NCI-H2196 (cell line): ENCODE results near the gene PAX4.
A peak's percentile ranks its signal among the peaks of the same experiment; 100 is the strongest.
"Not testable (repeated sequence)": the region's sequence is repeated elsewhere in the genome, so short reads cannot be mapped to it uniquely, and the experiment has no call there.

Source experiments
- DNase-seq: peaks from one replicate; lab custom pipeline; 2025; ENCODE audit not compliant: unreplicated experiment; lab: John Stamatoyannopoulos, UW

PAX4 gene

DNA sequence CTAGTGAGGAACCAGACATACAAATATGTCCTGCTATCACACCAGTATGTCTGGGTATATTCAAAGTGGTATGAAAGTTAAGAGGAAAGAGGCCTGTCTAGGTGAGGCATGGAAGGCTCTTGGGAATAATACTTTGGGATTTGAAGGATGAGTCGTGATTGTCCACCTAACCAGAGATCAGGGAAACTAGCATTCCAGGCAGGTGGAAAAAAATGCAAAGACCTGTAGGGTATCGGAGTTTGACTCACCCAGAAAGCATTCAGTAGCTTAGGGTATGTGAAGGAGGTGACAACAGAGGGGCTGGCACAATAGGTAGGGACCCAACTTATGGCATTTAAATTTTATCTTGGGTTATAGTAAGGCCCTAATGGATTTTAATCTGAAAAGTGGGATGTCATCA, 31.6 kb downstream of the PAX4 start:
- no peak for DNase-seq

DNA sequence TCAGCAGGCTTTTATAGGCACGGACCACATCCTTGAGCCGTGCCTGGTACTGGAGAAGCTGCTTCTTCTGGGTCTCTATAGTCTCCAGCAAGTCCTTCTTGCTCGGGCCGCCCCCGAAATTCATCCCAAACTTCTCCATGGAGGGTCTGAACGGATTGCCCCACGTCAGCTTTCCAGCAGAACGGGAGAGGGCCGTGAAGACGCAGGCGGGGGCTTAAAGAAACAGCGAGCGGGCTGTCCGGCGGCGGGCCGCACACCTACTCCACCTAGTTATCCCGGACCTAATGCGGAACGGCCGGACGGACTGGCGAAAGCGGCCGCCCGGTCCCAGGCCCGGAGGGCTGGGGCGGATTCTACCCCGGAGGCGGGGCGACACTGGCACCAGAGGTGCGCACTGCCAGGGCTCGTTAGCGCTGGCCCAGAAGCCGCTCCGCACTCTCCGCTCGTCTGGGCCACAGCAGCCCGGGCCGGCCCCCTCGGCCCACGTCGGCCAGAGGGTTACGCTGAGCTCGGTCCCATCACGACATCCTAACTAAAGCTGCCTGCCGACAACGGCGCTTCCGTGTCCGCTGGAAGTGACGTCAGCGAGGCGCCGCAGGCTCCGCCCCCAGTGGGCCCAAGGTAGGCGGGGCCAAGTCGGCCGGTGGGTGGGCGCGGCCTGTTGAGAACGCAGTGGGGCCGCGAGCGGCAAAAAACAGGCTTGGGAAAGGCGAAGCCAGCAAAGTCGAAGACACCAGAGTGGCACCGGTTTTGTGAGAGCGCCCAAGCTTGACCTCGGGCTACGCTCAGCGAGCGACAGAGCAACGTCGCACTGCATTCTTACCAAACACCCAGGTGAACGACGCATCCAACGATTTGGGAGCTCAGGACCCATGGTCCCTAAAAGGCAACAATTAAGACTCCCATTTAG, 32.6 kb downstream of the PAX4 start, which contains the start of gene GCC1:
TSS of gene GCC1 (minus strand) at position 553 of the 910 bp plus-strand sequence. CDS start at position 139, 414 bp downstream.
- peak; percentile 86 for DNase-seq

GRCh38 chr7:127584648-127585043, 33.3 kb downstream of the PAX4 start:
- DNase-seq = no peak

GRCh38 chr7:127582361-127582760, 35.6 kb downstream of the PAX4 start:
- peak; percentile 15 for DNase-seq

DNA sequence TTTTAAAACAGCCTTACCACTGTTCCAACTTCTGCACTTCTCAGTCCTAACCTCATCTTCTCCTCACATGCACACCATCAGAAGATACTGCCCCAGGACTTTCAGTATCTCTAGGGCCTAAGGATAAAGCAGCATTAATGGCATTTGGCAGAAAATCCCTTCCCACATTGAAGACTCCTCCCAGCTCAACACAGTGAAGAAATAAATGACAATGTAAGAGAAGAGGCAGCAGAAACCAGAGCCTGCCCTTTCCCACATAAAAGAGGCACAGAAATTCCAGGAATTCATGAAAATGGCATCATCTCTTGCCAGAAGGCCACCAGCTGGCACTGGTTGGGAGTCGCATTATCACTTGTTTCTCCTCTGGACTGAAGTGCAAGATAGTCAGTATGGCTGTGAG, 36.2 kb downstream of the PAX4 start:
- DNase-seq = no peak

- DNase-seq = no peak
These were observed 37.3 kb downstream of the PAX4 start for GRCh38 chr7:127580612-127581011.

GRCh38 chr7:127578711-127579275, 39.1 kb downstream of the PAX4 start:
- DNase-seq = no peak

DNA sequence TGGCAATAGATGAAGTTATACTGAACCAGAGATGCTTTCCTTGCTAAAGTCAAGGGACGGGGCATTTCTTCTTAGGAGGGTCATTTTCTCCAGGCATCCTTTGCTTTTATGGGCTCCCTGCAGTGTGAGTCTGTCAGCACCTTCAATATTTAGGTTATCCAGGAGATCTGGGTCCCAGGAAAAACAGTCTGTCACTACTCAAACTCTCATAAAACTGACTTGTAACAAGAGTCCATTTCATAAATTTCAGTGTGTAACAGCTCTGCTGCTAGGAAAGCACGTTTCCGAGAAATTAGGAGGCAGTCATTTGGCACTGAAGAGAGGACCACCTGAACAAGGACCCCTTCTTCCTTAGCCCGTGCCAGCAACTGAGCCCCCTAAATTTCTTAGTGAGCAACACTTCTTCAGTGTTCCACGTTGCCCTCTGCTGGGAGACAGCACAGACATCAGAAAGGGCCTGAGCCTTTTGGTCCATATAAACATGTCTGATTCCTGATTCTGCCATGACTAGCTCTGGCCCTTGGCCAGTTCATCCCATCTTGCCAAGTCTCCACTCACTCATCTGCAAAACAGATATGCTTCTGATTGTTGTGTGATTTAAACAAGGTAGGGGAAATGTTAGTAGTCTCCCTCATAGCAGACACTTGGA, 39.8 kb downstream of the PAX4 start:
- DNase-seq = no peak

DNA sequence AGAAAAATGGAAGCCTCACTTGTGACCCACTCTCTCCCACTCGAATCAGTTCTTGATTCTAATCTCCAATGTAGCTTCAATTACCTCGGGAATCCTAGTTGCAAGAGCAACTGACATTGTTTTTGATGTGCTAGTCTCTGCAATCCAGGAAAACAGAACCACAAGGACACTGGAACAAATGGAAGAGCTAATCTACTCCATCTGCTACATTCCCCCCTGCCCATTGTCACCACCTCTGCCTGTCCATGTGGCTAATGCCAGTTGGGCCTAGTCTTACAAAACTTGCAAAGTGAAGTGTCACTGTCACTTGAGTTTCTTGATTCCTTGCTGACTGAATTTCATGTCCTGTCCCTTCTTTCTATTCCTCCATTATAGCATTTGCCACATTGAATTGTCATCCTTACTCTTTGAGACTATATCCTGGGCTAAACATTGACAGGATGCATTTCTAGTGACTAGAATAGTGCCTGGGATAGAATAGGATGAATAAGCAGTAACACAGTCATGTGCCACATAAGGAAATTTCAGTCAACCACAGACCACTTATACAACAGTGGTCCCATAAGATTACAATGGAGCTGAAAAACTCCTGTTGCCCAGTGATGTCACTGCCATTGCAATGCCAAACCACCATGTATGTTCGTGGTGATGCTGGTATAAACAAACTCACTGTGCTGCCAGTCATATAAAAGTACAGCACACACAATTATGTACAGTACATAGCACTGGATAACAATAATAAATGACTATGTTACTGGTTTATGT, 46.0 kb downstream of the PAX4 start:
- DNase-seq = no peak

GRCh38 chr7:127568034-127568433, 49.9 kb downstream of the PAX4 start:
- not testable (repeated sequence) for DNase-seq

- no peak for DNase-seq
These were observed 51.7 kb downstream of the PAX4 start for GRCh38 chr7:127566242-127566641.
